ENCODE data around the gene TMEM115.

Gene TMEM115

DNA sequence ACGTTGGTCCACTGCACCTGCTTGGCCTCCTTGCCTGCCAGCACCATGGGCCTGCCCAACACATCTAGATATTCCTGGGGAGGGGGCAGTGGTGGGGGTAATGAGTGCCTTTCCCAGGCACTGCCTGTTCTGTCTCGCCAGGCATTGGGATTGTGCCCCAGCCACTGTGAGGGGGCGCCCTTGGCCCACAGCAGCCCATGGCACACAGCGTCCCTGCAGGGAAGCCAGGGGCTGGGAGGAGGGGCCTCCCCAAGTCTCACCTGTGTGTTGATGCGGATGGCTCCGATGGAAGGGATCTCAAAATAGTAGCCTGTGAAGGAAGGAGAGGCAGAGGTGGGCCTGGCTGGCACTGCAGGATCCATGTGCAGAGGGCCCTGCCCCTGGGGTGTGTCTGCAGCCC is 18.7 kb upstream of the TMEM115 start:
- DNase-seq (ENCODE audit: low spot score) = no peak

DNA sequence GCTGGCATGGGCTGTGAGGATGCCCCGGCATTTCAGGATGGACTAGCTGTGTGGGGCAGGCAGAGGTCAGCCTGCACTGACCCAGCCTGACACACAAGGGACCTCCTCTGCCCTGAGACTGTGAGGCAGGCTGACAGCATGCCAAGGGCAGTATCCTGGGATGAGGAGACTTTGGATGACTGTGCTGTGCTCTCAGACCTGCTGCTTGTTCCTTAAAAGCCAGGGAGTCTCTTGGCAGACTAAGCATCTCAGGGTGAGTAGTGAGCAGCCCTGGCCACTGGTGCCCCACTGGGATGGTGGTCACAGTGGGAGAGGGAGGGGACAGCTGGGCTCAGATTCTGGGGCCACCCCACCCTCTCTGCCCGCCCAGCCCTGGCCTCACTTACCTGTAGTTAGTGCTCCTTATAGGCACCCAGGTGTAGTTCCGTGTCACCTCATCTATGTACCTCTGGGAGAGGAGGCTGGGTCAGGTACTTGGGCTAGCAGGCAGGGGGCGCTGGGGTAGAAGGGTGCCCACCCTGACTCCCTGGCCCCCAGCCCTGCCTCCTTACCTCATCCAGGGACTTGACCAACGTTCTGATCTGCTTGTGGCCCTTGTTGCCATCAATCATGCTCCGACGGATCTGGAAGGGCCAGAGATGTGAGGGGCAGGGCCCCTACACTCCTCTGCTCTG is 16.1 kb upstream of the TMEM115 start:
- no peak for DNase-seq (ENCODE audit: low spot score)

DNA sequence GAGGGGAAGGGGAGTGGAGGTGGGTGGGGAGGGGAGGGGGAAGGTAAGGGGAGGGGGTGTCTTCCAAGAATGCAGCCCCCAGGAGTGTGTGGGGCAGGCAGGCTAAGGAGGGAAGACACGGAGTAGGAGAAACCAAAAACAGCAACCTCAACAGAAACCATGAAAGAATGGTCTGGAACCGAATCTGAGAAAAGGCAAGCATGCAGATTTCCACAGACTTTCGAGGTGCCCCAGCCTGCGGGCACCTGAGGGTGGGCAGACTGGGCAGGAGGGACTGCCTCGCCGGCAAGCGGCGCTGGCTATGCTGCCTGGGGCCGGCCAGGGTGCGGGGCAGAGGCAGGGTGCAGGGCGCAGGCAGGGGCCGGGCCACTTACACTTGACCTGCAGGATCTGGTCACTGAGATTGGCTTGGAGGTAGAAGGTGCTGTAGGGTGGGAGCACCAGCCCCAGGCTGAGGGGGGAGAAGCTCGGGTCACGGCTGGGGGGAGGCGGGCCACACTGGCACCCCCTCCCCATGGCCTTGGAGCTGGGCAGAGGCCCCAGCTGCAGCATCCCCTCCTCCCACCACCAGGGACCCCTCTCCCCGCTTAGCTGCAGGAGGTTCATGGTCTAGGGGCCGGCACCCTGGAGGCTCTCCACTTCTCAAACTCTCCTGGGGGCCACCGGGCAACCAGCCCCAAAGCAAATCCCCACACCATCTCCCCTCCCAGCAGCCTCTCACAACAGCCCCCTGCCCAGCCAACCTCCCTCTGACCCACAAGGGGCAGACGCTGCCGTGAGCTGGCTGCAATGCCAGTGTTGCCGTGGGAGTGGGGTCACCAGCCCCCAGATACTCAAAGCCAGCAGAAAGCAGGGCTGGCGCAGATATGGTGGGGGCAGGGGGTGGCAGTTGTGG is 15.3 kb upstream of the TMEM115 start:
- DNase-seq (ENCODE audit: low spot score) = no peak

DNA sequence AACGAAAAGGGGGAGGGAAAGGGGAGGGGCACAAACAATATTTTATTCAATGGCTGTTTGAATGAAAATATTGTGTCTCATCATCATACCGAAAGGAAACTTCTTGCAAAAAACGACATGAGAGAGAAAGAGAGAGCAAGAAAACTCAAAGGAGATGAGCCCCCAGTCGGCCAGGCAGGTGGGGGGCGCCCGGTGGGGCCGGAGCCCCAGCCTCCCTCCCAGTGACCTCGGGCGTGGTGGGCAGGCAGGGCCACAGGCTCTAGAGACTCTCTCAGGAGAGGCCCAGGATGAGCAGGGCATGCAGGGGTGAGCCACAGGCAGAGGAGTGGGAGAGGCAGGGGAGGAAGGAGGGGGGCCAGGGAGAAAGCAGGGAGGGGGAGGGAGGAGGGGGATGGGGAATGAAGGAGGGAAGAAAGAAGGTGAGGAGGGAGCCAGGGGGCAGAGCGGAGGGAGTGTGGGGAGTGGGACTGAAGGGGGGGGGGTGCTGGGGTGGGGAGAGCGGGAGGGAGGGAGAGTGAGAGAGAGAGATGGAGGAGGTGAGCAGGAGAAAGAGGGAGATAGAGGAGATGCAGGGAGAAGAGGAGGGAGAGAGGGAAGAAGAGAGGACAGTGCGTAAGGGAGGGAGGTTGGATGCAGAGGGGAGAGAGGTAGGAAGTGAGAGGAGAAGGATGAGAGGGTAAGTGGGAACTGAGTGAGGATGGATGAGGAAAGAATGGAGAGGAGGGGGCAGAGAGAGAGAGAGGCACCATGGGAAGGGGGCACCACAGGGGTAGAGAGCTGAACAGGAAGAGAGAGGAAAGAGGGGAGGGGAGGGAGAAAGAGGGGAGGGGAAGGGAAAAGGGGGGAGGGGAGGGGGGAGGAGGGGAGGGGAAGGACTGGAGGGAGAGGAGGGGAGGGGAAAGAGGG is 14.1 kb upstream of the TMEM115 start:
- no peak for DNase-seq (ENCODE audit: low spot score)

DNA sequence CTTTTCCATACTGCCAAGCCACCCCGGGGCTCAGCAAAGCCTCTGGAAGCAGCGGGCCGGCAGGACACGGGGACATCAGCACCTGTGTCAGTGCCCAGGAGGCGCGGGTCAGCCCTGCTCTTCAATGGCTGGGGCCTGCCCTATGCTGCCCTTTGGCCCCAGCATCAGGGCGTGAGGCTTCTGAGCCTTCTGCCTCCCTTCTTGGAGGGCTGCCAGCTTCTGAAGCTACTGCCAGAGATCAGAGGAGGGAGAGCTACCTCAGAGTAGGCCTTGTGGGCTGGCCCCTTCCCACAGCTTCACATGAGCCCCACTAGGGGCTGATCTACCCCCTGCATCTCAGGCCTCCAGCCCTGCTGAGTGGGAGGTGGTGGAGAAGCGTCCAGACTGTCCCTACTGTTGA is 13.0 kb upstream of the TMEM115 start:
- DNase-seq (ENCODE audit: low spot score) = no peak

DNA sequence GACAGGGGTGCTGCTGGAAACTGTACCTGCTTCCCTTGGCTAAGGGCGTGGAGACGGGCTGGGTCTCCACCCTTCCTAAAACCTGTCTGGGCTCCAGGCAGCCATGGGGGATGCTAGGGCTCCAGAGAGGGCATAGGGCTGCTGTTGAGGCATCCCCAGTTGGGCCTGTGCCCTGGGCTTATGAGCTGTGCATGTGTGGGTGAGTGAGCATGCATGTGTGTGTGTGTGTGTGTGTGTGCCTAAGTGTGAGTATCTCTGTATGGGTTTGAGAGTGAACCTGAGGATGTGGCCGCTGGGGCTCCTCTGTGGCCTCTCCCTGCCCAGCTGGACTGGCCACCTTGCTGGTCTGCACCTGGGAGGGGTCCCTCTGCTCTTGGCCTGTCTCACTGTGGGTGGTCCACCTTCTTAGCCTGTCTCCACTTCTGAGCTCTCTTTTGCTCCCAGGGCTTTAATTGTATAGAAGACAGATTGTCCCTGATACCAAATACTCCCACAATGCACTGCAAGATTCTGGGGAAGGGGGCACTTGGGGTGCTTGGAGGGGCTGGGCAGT is 11.9 kb upstream of the TMEM115 start:
- DNase-seq (ENCODE audit: low spot score) = no peak

DNA sequence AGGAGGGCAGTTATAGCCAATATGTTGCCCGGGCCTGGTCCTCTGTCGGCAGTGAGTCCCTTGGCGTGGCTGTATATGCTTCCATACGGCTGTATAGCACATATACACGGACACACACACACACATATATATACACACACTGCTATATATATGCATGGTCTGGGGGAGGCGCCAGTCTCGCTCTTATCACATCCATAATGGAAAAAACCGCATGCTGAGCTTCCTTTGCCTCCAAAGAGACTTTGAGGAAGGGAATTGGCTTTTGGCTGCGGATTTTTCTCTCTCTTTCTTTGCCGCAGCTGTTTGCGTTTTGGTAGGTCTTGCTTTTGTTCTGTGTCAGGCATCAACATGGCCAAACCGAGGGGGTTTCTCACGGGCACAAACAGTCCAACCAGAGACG is 11.3 kb upstream of the TMEM115 start:
- no peak for DNase-seq (ENCODE audit: low spot score)

DNA sequence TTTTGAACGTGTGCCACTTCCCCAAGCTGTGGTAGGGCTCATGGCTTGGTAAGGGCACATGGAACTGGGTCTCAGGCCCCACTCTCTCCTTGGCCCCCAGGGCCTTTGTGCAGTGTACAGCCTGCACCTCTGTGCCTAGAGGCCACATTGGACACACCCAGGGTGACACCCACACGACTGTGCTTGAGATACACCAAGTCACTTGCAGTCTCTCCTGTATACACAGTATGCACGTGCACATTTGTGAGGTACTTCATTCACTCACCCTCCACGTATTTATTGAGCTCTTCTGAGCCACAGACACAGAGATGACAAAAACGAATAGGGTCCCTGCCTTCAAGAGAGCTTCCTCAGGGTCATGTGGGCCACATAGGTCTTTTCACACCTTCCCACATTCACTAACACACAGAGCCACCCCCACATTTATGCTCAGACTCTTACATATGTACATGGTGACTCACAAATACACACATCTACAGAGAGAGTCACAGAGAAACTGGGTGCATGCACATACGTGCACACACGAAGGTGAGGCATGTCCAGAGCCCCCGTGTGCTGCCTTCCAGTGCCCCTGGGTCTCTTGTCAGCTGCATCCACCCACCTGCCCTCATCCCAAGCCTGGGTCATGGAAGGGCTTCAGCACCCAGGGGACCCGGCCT is 9.8 kb upstream of the TMEM115 start:
- DNase-seq (ENCODE audit: low spot score) = no peak

DNA sequence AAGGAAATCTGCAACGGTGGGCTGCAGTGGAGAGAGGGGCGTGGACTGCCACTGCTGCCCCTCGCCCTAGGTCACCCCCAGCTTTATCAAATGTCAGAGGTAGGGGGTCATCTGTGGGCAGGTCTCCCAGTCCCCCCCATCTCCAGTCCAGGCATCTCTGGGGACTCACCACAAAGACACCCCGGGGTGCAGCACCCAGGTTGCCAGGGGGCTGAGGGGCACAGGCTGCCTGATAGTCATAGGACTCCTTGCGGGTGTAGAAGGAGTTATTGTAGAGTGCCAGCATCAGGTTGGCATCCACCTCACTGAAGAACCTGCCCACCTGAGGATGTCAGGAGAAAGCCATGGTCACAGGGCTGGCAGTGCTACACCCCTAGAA is 6.5 kb upstream of the TMEM115 start:
- DNase-seq (ENCODE audit: low spot score) = no peak

DNA sequence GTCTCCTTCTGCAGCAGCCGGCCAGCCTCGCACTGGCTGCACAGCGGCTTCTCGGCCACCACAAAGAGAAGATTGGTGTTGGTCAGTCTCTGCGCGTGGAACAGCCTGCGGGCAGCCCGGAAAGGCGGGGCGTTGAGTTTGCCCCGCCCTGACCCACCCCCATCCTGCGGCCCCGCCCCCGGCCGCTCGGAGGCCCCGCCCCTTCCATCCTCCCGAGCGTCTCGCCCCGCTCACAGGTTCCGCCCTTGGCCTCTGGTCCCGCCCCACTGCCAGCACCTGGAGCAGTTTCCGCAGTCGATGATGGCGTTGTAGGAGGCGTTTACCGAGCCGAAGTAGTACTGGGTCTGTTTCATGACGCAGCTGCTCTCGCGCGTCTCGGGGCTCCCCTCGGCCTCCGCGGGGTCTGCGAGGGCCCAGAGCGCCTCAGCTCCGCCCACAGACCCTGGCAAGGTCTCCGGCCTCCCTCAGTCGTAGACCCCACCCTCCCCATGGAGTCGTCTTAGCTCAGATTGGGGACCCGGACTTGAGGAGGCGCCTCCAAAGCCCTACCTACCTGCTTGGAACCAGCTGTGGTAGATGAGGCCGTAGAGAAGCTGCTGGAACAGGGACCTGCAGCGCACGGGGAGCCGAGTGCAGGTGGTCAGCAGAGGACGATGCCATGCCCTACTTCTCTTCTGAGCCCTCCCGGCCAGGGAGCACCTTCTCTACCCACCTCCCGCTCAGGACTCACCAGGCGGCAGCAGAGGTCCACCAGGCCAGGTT is 5.9 kb upstream of the TMEM115 start:
- peak; percentile 91 for DNase-seq (ENCODE audit: low spot score)

DNA sequence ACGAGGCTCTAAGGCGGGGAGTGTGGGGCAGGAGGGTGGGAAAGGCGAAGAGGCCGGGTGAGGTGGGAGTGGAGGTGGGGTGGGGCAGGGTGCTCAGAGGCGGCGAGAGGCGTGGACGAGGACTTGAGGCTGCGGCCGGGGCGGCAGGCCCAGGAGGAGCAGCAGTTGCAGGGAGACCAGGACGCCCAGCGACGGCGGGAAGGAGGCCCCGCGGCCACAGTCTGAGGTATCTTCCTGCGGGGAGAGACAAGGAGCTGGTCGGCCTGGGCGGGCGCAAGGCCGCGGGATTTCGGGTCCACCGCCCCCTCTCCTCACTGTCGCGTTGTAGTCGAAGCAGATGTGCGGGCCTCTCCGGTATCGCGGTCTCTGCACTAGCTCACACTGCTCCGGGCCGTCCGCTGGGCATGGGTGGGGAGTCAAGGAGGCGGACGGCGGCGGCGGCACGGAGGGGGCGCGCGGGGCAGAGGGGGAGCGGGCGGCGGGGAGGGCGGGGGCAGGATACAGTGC is 5.3 kb upstream of the TMEM115 start:
- DNase-seq (ENCODE audit: low spot score) = no peak

DNA sequence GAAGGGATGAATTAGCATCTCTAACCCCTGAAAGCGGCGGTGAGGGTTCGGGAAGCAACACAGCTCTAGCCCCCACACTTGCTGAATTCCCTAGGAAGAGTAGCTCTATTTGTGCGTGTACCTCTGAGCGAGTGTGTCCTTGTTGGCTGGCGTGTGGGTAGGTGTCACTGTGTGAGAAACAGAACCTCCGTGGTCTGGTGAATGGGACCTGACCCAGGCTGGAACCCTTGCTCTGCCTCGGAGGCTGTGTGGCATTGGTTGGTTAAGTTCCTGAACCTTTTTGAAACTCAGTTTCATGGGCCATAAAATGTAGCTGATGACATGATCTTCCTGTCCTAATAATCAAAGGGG is 414 bp upstream of the TMEM115 start:
- DNase-seq (ENCODE audit: low spot score) = no peak

DNA sequence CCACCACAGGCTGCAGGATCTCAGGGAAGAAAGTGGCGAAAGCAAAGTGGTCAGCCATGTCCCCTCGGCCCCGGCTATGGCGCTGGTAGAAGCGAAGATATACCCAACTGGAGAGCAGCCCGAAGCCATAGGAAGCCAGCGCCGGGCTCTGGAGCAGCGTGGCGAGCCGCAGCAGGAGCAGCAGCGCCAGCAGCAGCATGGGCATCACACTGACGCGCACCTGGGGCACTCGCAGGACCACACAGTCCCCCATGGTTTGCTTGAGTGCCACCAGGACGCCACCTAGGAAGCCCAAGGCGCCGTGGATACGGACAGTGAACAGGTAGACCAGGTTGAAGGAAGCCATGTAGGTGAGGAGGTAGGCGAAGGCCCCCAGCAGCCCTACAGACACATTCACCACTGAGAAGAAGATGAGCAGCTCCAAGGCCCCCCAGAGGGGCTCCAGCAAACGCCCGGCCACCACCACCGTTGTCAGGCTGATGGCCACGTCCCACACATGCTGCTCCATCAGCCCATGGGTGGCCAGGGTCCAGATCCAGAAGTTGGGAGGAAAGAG is 888 bp downstream of the TMEM115 start:
- no peak for DNase-seq (ENCODE audit: low spot score)

DNA sequence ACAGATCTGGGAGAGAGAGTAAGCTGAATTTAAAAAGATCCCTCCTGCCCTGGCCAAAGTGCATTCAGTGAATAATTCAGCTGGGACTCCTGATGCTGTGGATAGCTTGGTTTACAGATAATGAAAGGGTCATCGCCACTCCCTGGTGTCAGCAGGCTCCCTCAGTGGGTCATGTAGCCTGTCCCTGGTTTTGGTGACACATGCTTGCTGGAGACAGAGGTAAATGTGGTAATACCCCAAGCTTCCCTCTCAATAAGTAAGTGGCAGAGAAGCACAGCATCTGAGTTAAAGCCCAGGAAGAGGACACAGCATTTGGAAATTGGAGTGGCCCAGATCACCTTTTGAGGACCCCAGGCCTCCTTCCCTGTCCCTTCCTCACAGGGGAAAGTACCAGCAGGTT is 1.8 kb downstream of the TMEM115 start:
- no peak for DNase-seq (ENCODE audit: low spot score)

DNA sequence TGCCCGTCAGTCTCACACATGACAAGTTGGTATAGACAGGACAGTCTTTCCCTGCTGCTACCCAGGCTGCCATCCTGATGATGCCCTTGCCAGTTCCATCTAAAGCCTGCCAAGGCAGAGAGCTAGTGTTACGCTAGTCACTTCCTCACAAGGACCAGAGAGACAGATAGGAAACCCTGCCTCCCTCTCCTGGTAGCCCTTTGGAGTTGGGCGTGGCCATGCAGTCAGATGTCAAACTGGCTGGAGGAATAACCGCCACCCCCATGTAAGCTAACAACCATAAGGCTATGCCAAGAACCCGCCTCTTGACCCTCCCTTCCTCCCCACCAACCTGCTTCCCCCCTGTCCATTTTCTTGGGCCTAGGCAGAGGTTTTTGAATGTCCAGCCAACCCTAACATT is 2.8 kb downstream of the TMEM115 start:
- DNase-seq (ENCODE audit: low spot score) = no peak

DNA sequence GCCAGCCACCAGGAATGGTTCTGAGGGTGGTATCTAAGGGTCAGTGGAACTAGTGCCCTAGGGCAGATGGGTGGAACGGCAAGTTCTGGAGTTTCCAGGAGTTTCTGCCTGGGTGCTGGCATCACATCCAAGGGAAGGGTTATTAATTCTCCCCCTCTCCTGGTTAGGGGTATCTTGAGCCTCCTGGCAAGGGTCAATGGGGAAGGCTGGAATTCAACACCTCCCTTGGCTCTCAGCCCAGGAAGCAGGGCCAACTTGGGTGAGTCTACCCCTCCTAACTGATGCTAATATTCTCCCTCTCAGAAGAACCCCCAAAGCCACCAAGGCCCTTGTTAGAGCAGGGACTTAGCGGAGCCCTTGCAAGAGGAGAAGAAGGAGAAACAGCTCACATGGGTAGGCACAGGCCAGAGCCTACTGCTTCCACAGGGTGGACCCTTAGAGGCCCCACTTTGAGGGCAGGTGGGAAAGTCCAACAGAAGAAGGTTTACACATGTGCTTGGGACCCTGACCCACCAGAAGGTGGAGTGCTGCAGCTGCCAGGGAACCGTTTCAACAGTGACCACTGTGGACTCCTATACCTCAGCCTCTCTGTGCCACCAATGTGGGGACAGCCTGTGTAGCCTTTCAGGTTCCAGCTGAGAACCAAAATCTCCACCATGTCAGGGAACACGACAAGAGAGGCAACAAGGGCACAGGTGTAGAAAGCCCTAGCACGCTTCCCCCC is 3.3 kb downstream of the TMEM115 start:
- no peak for DNase-seq (ENCODE audit: low spot score)

DNA sequence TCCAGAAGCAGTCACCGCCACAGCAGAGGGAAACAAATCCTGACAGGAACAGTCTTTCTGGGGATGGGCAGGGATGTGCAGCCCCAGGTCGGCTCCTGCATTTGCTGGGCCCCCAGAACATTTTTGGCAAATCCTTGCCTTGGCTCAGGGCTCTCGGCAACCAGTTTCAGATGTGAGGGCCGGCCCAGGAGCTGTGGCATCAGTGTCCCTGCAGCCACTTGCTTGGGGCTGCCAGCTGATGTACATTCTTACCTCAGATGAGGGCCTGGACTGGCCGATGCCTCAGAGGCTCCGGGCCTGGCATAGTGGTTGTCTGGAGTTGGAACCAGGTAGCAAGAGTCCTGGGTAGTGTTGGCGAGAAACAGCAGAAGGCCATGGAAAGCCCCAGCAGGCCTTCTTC is 4.5 kb downstream of the TMEM115 start:
- DNase-seq (ENCODE audit: low spot score) = no peak

DNA sequence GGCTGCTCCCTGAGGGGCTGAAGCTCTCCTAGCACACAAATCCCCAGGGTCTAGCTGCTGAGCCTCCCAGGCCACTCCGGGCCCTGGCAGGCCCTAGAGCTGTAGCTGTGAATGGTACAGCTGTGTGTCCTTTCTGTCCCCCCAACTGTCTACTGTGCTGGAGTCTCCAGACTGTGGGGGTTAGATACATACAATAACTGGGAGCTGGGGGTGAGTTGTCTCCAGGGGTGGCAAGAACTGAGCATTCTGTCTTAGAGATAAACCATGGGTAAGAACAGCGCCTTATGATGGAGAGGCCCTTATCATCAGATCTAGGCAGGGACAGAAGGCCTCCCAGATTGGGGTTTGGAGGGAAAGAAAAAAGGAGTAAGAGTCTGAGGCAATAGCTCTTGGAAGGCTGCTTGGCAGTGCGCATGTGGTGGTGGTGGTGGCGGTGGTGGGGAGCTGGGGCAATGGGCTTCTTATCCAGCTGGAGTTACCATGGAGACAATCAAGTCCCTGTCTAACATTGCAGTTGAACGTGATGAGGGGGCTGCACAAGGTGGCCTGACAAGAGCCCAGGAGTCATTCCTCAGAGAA is 5.0 kb downstream of the TMEM115 start:
- no peak for DNase-seq (ENCODE audit: low spot score)

DNA sequence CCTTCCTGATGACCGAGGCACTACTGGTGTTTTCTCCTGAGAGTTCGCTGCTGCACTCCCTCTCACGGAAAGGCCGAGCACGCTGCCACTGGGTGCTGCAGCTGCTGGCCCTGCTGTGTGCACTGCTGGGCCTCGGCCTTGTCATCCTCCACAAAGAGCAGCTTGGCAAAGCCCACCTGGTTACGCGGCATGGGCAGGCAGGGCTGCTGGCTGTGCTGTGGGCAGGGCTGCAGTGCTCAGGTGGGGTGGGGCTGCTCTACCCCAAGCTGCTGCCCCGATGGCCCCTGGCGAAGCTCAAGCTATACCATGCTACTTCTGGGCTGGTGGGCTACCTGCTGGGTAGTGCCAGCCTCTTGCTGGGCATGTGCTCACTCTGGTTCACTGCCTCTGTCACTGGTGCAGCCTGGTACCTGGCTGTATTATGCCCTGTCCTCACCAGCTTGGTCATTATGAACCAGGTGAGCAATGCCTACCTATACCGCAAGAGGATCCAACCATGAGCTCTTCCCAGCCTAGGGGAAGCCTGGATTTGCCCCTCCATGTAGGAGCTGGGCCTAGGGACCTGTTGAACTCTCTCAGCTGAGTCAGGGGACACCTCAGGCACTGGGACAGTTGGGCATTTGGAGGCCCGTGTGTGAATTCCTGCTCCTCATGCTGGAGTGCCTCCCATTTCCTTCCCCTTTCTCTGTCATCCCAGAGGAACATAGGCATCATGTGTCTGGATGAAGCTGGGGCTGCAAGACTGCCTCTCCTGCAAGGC is 5.9 kb downstream of the TMEM115 start:
- no peak for DNase-seq (ENCODE audit: low spot score)

All from hepatic stellate cell (primary cell).